ENCODE data around the gene ACVRL1. TPM values are rescaled to one million over a fixed set of nuclear protein-coding genes. Genes with fewer than 3 reads are reported as not detected.

Gene ACVRL1
- total RNA-seq, 1 experiment from 2014 or later: not detected

DNA sequence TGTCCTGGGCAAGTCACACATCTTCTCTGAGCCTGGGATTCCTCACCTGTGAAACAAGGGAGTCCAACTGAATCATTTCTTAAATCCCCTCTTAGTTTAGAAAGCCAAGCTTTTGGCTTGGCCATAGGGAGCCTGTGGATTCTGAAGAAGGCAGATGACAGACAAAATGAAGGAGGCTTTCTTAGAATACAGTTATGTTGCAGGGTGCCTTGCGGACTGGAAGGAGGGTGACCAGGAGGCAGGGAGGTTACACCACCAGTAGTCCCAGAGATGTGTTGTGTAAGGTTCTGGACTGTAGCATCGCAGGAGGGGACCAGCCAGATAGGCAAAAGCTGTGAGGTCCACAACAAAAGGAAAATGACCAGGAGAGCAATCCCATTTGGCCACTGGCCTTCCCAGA lies 36.0 kb downstream of the ACVRL1 start:
- no peak overlapping the region for H3K27ac ChIP-seq (ENCODE audit: insufficient read length, low read depth, low read length)
- no peaks in the 10 kb centered on the region for H3K79me1 ChIP-seq (ENCODE audit: insufficient read depth, low read depth, low read length, poor library complexity, severe bottlenecking)
- H2BK5ac ChIP-seq (ENCODE audit: insufficient read length, low read length): no peak overlapping the region
- H2BK12ac ChIP-seq (ENCODE audit: insufficient read length, low read depth, low read length): no peak overlapping the region
- Mint-ChIP-seq H3K9me3 (peaks cover 12 to 15% of the 10 kb centered on the region in 2 experiments), H3K27me3 (ENCODE audit: low read depth) (peaks cover 57% of the 10 kb centered on the region), H3K36me3 (ENCODE audit: insufficient read depth in 1 of 3, low read depth in 3 of 3) (peaks cover 0 to 5% (median 5%) of the 10 kb centered on the region in 3 experiments; a peak in 4 of 7 replicates), H3K27ac (no peak overlapping the region), H3K4me3 (no peak overlapping the region), H3K4me1 (peaks cover 6 to 7% of the 10 kb centered on the region in 2 experiments; a peak in 3 of 4 replicates)
- H2AFZ ChIP-seq (ENCODE audit: low read length): no peak overlapping the region
- WGBS (ENCODE audit: extremely low coverage, insufficient read length, low lambda C conversion rate): no CpG with 5 or more reads among the region's 2 CpGs
- H3K18ac ChIP-seq (ENCODE audit: insufficient read length, low read depth, low read length): no peak overlapping the region
- H3K4me2 ChIP-seq (ENCODE audit: insufficient read depth, insufficient read length, low read length): no peak overlapping the region
- no peak overlapping the region for H2BK20ac ChIP-seq (ENCODE audit: low read depth, low read length, poor library complexity, severe bottlenecking)
- H4K8ac ChIP-seq (replicated peaks; ENCODE audit: insufficient read length, low read depth, low read length): no peak overlapping the region
- DNase-seq: no peak
- H3T11ph ChIP-seq (ENCODE audit: low read length): no peak overlapping the region
- H3K56ac ChIP-seq (ENCODE audit: insufficient read length, low read depth, low read length): no peak overlapping the region
- peaks cover 8% of the 10 kb centered on the region; the same call in 1 of the 2 replicates for H3K27me3 ChIP-seq (ENCODE audit: insufficient read depth, low read length)
- TF ChIP-seq, protein P1, sequence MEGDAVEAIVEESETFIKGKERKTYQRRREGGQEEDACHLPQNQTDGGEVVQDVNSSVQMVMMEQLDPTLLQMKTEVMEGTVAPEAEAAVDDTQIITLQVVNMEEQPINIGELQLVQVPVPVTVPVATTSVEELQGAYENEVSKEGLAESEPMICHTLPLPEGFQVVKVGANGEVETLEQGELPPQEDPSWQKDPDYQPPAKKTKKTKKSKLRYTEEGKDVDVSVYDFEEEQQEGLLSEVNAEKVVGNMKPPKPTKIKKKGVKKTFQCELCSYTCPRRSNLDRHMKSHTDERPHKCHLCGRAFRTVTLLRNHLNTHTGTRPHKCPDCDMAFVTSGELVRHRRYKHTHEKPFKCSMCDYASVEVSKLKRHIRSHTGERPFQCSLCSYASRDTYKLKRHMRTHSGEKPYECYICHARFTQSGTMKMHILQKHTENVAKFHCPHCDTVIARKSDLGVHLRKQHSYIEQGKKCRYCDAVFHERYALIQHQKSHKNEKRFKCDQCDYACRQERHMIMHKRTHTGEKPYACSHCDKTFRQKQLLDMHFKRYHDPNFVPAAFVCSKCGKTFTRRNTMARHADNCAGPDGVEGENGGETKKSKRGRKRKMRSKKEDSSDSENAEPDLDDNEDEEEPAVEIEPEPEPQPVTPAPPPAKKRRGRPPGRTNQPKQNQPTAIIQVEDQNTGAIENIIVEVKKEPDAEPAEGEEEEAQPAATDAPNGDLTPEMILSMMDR (conservative IDR thresholded peaks at IDR 0.05): no peak
- peaks cover 5% of the 10 kb centered on the region for H3K9me3 ChIP-seq (ENCODE audit: control insufficient read depth, low read depth, low read length)
- no peak overlapping the region for H4K91ac ChIP-seq (ENCODE audit: insufficient read length, low read depth, low read length)
- no peak overlapping the region for H2BK15ac ChIP-seq (ENCODE audit: low read depth, low read length)
- H4K20me1 ChIP-seq (ENCODE audit: control insufficient read depth, insufficient read depth, insufficient read length): no peaks in the 10 kb centered on the region
- no peak overlapping the region for H2BK120ac ChIP-seq (ENCODE audit: low read depth, low read length, poor library complexity, severe bottlenecking)
- H2AK5ac ChIP-seq (ENCODE audit: insufficient read length, low read length): no peak overlapping the region
- no peak overlapping the region for H3K23ac ChIP-seq (ENCODE audit: insufficient read length, low read depth, low read length)
- H3K79me2 ChIP-seq (ENCODE audit: insufficient read depth, low read length): no peaks in the 10 kb centered on the region
- no peak overlapping the region for H4K5ac ChIP-seq (ENCODE audit: insufficient read length, low read depth, low read length)
- no peaks in the 10 kb centered on the region for H3K23me2 ChIP-seq (ENCODE audit: insufficient read length, low read depth, low read length, poor library complexity, severe bottlenecking)
- H3K4me1 ChIP-seq (ENCODE audit: insufficient read depth, low read length): no peaks in the 10 kb centered on the region; the same call in 1 of the 2 replicates
- H3K14ac ChIP-seq (ENCODE audit: insufficient read depth, low read length): no peak overlapping the region
- no peak overlapping the region for H3K9ac ChIP-seq (ENCODE audit: extremely low read depth, insufficient read length, low read length)
- H3K4ac ChIP-seq (ENCODE audit: low read depth, low read length): no peak overlapping the region
